HG02763 (cell line): Measurements from ENCODE around the gene PCBP2.
"Not testable (repeated sequence)": the region's sequence is repeated elsewhere in the genome, so short reads cannot be mapped to it uniquely, and the experiment has no call there.

Experiments used
- ATAC-seq: cut with Tn5 transposase; IDR thresholded peaks from one replicate; pipeline ENCODE4 v1.9.1; 2021; ENCODE audit warnings: mild to moderate bottlenecking, moderate library complexity; ENCODE audit not compliant: unreplicated experiment

The PCBP2 gene

DNA sequence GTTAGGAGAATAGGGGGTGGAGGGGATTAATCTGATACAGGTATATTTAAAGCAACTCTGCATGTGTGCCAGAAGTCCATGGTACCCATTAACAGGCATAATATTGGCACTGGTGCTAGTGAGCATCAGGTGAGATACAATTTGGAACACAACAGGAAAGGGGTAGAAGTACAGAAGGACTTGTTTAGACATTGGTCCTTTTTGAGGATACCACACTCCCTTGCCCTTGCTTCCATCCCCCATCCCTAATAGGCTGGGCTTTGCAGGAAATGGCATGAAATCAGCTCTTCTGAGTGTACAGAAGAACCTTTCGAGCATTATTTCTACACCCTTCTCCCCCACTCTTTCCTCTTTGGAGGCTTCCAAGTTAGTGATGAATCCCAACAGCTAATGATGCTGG lies 16.4 kb downstream of the PCBP2 start:
- ATAC-seq, result no peak

DNA sequence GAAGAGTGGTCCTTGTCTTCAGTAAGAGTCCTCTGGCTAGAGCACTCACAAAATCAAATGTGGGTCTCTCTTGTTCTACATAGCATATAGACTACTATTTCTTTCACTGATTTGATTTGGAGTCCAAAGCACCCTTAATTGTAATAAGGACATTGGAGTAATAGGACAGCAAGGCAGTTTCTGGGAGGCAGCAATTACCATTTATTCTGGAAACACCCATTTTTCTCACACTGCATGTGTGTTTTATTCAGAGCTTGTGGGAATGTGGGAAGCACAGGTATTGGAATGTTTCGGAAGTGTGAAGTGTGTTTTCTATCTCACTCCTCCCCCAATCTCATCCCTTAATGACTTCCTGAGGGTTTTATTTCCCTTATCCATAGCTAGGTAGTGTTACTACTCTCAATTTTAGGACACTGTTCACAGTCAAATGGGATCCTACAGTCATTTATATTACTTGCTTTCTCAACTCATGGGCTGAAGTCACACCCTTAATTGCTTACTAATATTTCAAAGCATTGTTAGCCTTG lies 20.2 kb downstream of the PCBP2 start:
- ATAC-seq, result no peak

DNA sequence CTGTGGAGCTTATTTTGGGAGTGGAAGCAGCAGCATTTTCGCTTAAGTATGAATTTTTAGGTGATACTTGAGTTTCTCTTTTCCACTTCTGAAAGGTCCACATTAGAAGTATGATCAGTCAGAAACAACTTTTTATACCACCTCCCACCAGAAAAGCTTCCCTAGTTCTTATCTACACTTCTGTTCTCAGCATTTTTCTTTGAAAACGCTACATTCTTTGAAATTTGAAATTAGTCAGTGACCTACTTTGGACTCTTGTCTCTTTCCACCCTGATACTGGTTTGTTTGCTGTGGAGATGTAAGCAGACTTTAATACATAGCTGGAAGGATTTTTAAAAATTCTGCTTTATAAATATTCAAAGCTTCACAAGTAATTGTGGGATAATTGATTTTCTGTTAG lies 22.2 kb downstream of the PCBP2 start:
- ATAC-seq, result no peak

DNA sequence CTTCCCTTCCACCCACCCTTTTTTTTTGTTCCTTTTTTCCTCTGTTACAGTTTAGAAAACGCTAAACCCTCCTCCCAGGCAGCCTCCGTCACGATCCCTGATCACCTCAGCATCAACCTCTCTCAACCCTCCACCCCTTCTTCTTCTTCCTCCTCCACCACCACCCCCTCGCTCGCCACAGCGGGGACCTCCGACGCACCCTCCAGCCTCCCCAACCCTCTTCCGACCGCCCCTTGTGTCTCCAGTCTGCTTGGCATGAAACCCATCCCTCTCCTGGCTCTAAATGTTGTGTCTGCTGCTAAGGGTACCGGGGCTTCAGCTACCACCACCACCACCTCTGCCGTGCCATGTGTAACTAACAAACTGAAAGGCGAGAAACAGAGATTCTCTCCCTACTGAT lies 22.9 kb downstream of the PCBP2 start:
- no peak for ATAC-seq

DNA sequence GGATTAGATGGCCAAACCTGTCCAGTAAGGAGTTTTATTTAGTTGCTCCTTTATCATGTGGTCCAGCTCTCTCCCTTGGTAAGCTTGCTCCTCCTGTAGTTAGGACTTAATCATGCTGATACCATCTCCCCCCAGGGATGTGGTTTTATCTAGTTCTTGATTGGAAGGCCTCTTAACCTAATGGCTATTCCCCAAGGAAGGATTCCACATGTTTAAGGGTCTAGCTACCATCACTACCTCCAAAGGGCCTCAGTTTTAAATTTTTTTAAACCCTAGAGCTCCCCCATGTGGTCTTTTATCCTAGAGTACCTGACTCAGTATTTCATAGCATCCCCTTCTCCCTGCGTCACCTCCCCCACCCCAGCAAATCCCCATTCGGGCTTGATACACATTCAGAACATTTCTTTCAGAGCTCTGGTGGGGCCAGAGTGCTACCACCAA lies 24.9 kb downstream of the PCBP2 start:
- ATAC-seq, result no peak

DNA sequence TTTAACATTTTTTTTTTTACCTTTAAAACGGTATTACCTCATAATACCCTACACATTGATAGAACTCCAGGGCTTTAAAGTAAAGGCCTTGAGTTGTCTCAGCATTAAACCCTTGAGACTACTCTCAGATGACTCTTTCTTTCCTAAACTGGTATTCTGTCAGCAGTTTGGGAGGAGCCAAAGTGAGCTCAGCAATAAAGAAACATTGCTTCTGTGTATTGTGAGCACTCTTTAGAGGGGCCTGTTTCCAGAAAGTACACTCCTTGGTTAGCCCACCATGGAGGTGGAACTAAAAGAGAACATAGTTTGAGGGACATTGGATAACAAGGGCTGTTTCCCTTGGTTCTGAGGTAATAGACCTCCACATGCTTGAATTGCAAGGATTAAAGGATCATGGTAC lies 27.0 kb downstream of the PCBP2 start:
- ATAC-seq, result no peak

DNA sequence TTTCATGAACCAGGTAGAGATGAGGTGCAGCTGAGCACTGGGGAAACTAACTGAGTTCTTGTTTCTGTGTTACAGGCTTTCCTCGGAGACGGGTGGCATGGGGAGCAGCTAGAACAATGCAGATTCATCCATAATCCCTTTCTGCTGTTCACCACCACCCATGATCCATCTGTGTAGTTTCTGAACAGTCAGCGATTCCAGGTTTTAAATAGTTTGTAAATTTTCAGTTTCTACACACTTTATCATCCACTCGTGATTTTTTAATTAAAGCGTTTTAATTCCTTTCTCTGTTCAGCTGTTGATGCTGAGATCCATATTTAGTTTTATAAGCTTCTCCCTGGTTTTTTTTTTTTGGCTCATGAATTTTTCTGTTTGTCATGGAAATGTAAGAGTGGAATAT lies 27.4 kb downstream of the PCBP2 start:
- ATAC-seq, result no peak

DNA sequence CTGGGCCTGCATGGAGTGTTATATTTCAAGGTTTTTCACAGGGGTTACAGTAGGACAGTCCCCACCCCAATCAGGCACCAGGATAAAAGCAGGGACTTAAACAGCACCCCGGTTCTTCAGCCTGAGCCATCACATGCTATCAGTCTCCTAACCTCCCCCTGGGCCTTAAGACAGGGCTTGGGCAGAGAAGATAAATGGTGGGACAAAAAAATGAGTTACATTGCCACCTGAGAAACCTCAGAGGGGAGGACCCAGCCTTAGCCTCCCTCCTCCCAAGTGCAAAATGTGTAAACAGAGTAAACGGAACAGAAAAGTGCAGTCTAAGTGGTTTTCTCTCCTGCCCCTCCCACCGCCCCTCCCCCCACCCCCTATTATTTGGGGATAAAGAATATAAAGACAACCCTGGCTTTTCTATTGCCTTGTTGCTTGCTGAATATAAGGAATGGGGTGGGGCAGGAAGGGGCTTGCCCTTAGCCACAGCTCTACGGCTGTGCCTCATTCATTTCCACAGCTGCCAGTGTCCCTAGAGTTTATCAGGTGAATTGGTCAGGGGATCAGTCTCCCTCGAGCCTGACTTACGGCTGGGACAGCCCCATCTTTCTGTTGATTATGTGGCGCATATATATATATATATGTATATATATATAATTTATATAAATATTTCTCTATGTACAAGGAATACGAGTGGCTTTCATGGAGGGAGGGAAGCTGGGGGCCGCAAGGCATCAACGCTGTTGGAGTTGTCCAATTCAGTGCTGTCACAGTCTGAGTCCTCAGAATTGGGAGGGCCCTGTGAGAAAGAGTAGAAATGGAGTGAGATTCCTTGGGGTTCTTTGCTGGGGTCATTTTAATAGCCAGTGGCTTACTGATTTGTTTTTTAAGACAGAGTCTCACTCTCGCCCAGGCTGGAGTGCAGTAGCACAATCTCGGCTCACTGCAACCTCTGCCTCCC lies 28.9 kb downstream of the PCBP2 start:
- ATAC-seq, result no peak

DNA sequence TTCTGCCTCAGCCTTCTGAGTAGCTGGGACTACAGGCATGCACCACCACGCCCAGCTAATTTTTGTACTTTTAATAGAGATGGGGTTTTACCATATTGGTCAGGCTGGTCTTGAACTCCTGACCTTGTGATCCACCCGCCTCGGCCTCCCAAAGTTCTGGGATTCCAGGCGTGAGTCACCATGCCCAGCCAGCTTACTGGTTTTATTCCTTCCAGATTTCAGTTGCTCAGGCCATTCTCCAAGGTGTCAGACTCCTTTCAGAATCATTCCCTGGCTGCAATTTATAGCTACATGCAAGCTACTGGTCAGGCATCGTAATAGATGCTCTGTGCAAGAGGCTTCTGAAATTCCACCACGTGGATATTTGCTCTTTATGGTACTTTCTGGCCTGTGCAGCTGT lies 29.6 kb downstream of the PCBP2 start:
- not testable (repeated sequence) for ATAC-seq

DNA sequence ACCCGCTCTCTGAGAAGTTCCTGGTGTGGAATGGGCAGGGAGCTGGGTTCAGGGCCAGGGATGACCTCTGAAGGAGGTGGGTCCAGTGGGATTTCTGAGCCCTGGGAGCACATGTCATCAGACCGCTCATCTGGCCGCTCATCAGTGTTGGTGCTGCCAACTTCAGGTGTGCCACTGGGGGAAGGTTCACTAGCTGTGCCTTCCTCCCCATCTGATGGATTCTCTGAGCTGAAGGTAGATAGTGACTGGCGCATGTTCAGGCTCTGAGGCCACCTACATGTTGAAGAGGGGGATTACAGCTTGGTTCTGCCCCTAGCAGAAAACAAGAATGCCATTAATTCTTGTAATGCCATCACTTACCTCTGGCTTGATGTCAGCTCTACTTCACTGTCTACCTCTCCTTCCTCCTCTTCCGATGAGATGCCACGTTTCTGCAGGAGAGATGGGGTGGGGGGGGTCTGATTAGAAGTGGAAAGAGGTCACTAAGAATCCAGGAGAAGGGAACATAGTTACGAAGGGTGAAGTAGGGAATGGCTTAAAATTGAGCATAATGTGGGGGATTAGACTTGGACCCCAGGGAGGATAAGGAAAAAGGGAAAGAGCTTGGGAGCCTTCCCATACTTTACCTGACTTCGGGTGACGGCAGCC lies 30.2 kb downstream of the PCBP2 start:
- ATAC-seq, result no peak

DNA sequence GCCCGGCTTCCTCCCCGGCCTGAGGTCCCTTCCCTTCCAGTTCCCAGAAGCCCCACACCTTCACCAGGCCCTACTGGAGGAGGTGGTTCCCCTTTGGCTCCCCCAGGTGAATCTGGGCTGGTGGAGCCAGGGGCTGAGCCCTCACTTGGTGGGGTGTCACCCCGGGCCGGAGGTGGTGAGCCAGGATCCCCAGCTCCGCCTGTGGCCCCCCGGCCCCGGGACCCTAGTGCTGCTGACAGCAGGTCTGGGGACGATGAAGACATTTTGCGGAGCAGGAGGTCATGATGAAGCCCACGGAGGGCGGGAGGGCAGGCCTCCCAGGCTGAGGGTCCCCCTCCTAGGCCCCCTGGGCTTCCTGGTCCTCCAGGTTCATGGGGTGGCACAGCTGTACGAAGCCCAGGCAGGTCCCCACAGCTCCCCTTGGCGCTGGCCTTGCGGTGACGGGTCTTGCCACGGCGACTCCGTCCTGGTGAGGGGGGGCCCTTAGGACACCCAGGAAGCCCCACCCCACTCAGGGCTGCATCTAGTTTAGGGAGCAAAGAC lies 30.8 kb downstream of the PCBP2 start:
- ATAC-seq, result no peak

DNA sequence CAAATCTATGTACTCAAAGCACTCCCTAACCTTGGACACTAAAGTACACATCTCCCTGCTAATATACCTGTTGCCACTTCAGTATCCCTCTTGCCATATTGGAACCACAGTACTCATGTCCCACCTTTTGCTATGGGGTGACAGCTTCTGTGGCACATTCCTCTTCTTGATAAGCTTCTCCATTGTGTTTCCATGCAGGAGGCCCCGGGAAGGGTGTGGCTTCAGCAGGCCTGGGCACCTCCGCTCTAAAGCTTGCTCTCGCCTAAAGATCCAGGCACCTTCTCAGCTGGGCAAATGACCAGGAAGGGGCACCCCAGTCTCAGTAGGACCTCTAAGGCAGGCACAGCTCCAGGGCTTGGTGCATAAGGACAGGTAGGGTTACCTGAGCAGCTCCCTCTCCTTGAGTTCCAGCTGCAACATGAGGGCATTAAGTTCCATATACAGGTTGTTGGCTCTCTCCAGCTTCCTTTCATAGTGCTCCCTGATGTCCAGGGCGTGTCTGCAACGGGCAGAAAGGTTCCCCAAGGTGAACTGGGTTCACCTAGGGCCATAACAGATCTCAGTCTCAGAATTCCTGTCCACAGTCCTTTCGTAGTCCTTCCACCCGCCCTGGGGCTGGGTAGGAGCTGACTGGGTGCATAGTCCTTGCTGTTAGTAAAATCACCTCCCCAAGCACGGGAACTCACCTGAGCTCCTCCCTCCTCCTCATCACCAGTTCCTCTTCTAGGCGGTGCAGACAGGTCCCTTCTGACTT lies 31.5 kb downstream of the PCBP2 start:
- no peak for ATAC-seq

DNA sequence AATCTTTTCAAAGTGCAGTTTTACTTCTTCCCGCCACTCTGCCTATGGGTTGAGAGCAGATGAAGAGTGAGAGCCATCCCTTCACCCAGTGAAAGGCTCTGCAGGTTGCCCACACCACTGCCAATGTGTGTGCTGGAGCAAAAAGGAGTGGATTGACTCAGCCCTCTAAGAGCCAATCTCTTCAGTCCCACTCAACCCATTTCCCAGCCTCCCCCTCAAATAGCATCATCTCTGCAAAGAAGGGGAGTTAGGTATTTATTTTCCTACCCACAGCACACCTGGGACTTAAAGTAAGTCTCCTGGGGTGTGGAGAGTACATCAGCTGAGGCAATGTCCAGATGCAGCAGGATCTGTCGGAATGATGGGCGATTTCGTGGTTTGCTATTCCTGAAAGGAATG lies 32.1 kb downstream of the PCBP2 start:
- no peak for ATAC-seq

DNA sequence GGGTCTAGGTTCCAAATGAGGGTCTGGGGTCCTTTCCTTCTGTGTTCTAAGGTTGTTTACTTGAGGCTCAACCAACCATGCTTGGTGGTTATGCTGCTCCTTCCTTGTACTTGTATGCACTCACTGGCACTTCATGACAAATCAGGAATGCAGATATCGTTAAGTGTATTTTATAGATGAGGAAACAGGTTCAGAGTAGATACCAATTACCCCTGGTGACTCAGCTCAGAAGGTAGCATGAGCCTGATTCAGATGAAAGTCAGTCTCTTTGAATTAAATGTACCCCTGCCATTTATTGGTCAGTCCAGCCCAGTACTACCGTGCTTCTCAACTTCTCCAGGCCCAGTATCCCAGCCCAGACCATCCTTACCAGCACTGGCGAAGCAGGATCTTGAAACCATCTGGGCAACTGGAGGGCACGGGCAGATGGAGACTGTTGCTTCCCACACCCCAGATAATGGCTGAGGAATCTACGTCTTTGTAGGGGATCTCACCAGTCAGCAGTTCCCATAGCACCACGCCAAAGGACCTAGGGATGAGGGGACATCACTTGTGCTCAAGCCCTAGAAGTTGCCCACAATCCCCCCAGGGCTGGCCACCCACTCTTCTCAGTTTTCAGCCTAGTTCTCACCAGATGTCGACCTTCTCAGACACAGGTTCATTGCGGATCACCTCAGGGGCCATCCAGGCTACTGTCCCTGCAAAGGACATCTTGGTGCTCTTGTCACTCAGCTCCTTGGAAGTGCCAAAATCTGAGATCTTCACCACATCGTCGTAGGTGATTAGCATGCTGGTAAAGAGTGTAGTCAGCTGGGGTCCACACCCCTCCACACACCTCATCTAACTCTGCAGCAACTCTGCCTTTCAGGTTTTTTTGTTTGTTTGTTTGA lies 33.0 kb downstream of the PCBP2 start:
- ATAC-seq, result no peak

DNA sequence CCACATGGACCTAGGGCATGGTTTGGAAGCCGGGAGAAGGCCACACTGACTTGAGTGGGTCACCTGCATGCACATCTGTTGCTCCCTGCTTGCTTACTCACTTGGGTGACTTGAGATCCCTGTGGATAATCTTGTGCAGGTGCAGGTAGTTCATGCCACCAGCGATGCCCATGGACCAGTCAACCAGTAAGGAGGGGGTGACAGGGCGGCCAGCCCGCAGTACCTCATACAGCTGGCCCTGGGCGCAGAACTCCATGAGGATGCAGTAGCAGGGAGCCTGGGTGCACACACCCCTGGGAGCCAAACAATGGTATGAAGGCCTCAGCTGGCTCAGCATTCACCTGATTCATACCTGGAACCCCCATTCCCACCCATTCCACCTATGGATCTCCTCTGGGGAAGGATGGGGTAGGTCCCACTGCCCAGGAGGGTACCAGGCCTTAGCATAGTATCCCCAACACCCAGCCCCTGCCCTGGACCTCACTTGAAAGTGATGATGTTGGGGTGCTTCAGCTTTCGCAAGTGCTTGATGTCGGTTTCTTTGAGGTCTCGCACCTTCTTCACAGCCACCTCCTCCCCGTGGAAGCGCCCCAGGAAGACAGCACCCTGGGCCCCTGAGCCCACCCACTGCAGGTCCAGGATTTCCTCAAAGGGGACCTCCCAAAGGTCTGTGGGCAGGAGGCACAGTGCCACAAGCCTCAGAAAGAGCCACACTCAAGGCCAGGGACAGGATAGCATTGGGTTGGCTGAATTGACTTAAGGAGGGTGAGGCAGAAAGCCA lies 34.2 kb downstream of the PCBP2 start:
- ATAC-seq, result no peak

DNA sequence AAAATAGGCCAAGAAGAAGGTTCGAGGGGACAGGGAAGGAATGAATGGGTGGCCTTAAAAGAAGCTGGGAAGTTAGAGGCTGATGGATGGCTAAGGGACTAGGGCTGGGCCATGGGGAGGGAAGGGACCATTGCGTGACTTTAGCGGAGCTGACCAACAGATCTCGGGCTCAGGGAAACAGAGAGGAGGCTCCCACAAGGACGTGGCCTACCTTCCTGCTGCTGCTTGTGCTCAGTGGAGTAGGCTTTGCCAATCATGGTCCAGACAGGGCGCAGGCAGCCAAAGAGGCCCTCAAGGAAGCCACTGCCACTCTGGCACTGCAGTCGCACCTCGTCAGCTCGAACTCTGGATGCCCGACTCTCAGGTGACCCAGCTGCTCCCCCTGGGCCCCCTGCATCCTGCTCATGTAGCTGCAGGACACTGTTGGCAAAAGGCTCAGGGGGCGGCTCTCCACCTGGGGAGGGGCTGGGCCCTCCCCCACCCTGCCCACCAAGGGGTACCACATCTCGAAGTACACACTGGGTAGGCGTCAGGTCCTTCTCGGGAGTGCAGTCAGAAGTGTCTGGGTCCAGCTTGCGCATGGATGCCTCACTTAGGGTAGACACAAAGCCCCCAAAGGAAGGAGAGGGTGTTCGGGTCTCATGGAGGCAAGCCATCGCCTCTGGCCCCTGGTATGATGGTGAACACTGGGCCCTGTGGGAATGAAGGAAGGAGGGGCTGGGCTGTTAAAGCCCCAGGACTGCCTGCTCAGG lies 35.0 kb downstream of the PCBP2 start:
- no peak for ATAC-seq

DNA sequence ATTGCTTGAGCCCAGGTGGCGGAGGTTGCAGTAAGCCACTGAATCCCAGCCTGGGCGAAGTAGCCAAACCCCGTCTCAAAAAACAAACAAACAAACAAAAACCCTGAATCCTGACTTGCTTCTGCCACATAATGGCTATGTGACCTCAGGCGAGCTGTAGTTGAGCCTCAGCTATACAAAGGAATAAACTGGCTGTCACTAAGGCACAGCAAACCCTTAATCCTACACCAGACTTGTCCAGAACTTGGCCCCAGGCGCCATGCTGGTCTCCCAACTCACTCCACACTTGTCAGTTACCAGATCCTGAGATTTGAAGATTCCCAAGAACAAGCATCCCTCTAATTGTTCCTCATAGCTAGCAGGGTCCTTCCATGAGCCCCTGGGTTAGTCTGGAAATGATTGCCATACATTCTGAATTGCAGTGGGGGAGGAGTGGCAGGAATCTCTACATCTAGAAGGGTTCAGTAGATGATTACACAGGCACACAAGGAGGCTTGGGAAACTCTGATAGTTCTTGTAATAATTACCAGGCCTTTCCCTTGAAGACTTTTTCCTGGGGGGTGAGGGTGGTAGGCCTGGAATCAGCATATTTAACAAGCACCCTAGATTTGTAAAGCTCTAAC lies 37.5 kb downstream of the PCBP2 start:
- ATAC-seq, result no peak

DNA sequence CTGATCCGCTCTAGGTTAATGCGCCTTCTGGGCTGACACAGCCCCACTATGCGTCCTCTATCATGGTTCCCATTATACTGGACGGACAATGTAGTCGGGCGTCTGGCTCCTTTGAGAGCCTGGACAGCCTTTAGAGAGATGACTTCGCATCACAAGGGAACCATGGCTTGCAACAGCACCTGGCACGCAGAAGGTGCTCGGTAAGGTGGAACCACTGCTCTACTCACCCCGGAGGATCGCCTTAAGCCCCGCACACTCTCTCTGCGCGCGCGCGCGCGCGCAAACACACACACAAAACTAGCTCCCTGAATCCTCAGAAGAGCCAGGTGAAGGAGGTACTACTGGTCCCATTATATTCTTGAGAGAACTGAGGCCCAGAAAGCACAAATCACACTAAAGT lies 40.3 kb downstream of the PCBP2 start:
- no peak for ATAC-seq
